Stimulated activated CD8-positive, alpha-beta memory T cell treated with anti-CD3 and anti-CD28 coated beads, Interleukin-2, amount 100 ng/mL, for 1 hour (primary cell): ENCODE results near the gene RET.

Experiments
- DNase-seq, 2 donors: peaks; one replicate each; pipeline ENCODE4 v3.0.0-alpha.2; 2020; ENCODE audit warnings: low read depth in 2 of 2

Gene RET

GRCh38 chr10:43120929-43121314 is 44.1 kb downstream of the RET start:
- DNase-seq, result peak in 1 of 2 donors; percentile 24

GRCh38 chr10:43121444-43121843 is 44.6 kb downstream of the RET start:
- no peak for DNase-seq

- DNase-seq, result no peak
These were observed 45.2 kb downstream of the RET start for GRCh38 chr10:43122096-43122495.

GRCh38 chr10:43122826-43123225 is 46.0 kb downstream of the RET start:
- no peak for DNase-seq

- DNase-seq, result no peak
These were observed 46.7 kb downstream of the RET start for GRCh38 chr10:43123361-43124093.

GRCh38 chr10:43124094-43124521 is 47.2 kb downstream of the RET start:
- DNase-seq, result no peak

GRCh38 chr10:43124574-43125273 is 47.9 kb downstream of the RET start:
- DNase-seq, result no peak

- no peak for DNase-seq
These were observed 48.5 kb downstream of the RET start for GRCh38 chr10:43125274-43125845.

GRCh38 chr10:43125881-43126731 is 49.2 kb downstream of the RET start:
- no peak for DNase-seq

GRCh38 chr10:43126759-43127424 is 50.0 kb downstream of the RET start:
- no peak for DNase-seq

- DNase-seq, result no peak
These were observed 50.6 kb downstream of the RET start for GRCh38 chr10:43127442-43127841.

- no peak for DNase-seq
These were observed 51.5 kb downstream of the RET start for GRCh38 chr10:43128331-43128730.

- no peak for DNase-seq
These were observed 52.3 kb downstream of the RET start for GRCh38 chr10:43128958-43129706.

GRCh38 chr10:43130770-43131171 is 53.9 kb downstream of the RET start:
- no peak for DNase-seq

GRCh38 chr10:43131256-43131655 is 54.4 kb downstream of the RET start:
- no peak for DNase-seq

- no peak for DNase-seq
These were observed 55.0 kb downstream of the RET start for GRCh38 chr10:43131906-43132305.

- DNase-seq, result no peak
These were observed 56.3 kb downstream of the RET start for GRCh38 chr10:43132867-43133787.

GRCh38 chr10:43134126-43134905 is 57.4 kb downstream of the RET start:
- DNase-seq, result no peak

- DNase-seq, result no peak
These were observed 58.2 kb downstream of the RET start for GRCh38 chr10:43135064-43135463.
